ENCODE measurements around the gene SPX. TPM values are rescaled to one million over a fixed set of nuclear protein-coding genes. Genes with fewer than 3 reads are reported as not detected.

SPX gene
- total RNA-seq = 2.1 to 4.4 TPM (median 2.6 TPM) in 3 replicates
- long read RNA-seq, partial matches to known transcripts = 0 of 5 reads
- long read RNA-seq, other reads (novel, unspliced or antisense) = 2 of 5 reads

DNA sequence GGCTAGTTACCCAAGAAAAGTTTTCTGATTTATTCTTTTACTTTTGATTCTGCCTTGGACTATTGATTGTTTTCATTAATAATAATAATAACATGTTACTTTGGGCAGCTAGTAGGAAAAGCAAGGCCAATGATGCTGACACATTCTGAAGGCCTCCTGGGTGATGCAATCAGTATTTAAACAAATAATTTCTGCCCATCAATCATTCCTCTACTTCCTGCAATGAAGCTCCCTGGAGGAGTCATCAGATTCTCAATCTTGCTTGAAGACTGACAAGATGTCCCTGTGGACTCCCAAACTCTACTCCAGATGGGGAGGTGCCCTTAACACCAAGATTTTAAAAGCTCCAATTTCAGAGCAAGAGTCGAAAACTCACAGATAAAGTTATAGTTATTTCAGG lies at the start of gene SPX:
TSS of gene SPX (plus strand) at position 244 of the 400 bp plus-strand sequence. CDS start 177 bp downstream, outside the sequence.
- peak within 1 kb of the TSS; percentile 65 for H3K27ac Mint-ChIP-seq (ENCODE audit: unreplicated experiment)

GRCh38 chr12:21476949-21477348 lies 49.1 kb upstream of the SPX start:
- peak overlapping the region; percentile 82 for H3K27ac Mint-ChIP-seq (ENCODE audit: unreplicated experiment)
- DNase-seq (ENCODE audit: low spot score) = no peak
- peaks cover 8% of the 10 kb centered on the region for H3K4me1 Mint-ChIP-seq (ENCODE audit: low read depth)
- no peaks in the 10 kb centered on the region for H3K27me3 Mint-ChIP-seq (ENCODE audit: low read depth)
- no peaks in the 10 kb centered on the region for H3K9me3 Mint-ChIP-seq (ENCODE audit: low read depth)
- no peak overlapping the region for H3K4me3 Mint-ChIP-seq (ENCODE audit: unreplicated experiment)
- no peak for TF ChIP-seq CTCF (IDR thresholded peaks at IDR 0.05)
- peaks cover 20% of the 10 kb centered on the region for H3K36me3 Mint-ChIP-seq (ENCODE audit: low read depth)

More for the DNA sequence above, at the start of gene SPX:
- Mint-ChIP-seq H3K4me1 (ENCODE audit: low read depth) (peaks cover 28% of the 10 kb centered on the region), H3K9me3 (ENCODE audit: low read depth) (peaks cover 7% of the 10 kb centered on the region), H3K27me3 (ENCODE audit: low read depth) (no peaks in the 10 kb centered on the region), H3K4me3 (ENCODE audit: unreplicated experiment) (peak within 1 kb of the TSS; percentile 74), H3K36me3 (ENCODE audit: low read depth) (no peaks in the 10 kb centered on the region)
- TF ChIP-seq CTCF (IDR thresholded peaks at IDR 0.05) = no peak
- DNase-seq (ENCODE audit: low spot score) = no peak

DNA sequence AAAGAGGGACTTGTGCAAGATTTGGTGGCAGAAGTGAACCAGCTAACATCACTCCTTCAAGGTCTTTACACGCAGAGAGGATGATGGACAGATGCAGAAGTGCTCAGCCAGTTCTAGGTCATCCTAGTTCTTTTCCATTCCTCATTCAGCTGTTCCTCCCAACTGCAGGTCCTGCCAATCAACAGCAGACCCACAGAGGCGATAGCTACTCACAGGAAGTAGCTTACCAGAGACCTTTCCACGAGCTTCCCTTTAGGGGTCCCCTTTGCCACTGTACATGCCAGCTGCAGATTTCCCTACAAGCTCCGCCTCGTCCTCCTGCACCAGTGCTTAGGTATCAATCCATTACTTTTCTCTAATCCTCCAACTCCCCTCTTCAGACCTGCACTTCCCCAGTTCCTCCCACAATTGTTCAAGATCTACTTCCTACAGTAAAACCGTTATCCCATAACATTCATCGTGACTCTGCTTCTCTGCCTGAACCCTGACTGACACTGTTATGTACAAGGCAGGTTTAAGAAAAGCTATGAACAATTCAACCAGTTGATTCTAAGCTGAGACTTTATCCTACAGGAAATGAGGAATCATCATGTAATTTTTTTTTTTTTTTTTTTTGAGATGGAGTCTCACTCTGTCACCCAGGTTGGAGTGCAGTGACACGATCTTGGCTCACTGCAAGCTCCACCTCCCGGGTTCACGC lies 47.2 kb upstream of the SPX start:
- no peak for DNase-seq (ENCODE audit: low spot score)
- no peak for TF ChIP-seq CTCF (IDR thresholded peaks at IDR 0.05)
- Mint-ChIP-seq H3K9me3 (ENCODE audit: low read depth) (no peaks in the 10 kb centered on the region), H3K4me3 (ENCODE audit: unreplicated experiment) (no peak overlapping the region), H3K4me1 (ENCODE audit: low read depth) (peaks cover 8% of the 10 kb centered on the region), H3K27ac (ENCODE audit: unreplicated experiment) (no peak overlapping the region), H3K27me3 (ENCODE audit: low read depth) (no peaks in the 10 kb centered on the region), H3K36me3 (ENCODE audit: low read depth) (peaks cover 16% of the 10 kb centered on the region)

DNA sequence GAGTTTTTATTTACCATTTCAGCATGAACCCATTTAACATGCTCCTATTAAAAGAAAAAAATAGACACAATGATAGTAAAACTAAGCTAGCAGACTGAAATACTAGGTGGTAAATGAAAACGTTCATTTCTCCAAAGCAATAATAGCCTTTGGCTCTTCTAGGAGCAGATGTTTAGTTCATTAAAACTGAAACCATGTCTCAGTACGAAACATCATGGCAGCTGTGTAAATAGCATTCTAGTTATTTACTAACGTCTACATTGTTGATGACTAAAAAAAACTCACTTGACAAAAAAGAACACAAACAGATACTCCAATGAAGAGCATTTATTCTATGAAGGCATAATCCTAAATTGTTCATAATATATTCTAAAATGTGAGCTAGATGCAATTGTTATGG lies 42.6 kb upstream of the SPX start:
- H3K27ac Mint-ChIP-seq (ENCODE audit: unreplicated experiment) = no peak overlapping the region
- no peaks in the 10 kb centered on the region for H3K9me3 Mint-ChIP-seq (ENCODE audit: low read depth)
- H3K4me3 Mint-ChIP-seq (ENCODE audit: unreplicated experiment) = no peak overlapping the region
- DNase-seq (ENCODE audit: low spot score) = no peak
- no peaks in the 10 kb centered on the region for H3K4me1 Mint-ChIP-seq (ENCODE audit: low read depth)
- H3K36me3 Mint-ChIP-seq (ENCODE audit: low read depth) = peaks cover 11% of the 10 kb centered on the region
- H3K27me3 Mint-ChIP-seq (ENCODE audit: low read depth) = no peaks in the 10 kb centered on the region
- TF ChIP-seq CTCF (IDR thresholded peaks at IDR 0.05) = no peak

DNA sequence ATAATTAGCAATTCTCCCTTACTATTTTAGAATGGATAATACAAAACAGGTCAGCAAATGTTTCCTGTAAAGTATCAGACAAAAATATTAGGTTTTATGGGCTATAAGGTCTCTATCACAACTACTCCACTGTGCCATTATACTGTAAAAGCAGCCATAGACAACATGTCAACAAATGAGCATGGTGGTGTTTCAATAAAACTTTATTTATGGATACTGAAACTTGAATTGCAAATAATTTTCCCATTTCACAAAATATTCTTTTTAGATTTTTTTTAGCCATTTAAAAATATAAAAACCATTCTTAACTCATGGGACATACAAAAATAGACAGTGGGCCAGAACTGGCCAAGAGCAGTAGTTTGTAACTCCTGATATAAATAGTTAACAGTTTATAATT lies 40.1 kb upstream of the SPX start:
- Mint-ChIP-seq H3K27ac (ENCODE audit: unreplicated experiment) (no peak overlapping the region), H3K4me3 (ENCODE audit: unreplicated experiment) (no peak overlapping the region), H3K27me3 (ENCODE audit: low read depth) (no peaks in the 10 kb centered on the region), H3K36me3 (ENCODE audit: low read depth) (peaks cover 23% of the 10 kb centered on the region), H3K9me3 (ENCODE audit: low read depth) (no peaks in the 10 kb centered on the region), H3K4me1 (ENCODE audit: low read depth) (no peaks in the 10 kb centered on the region)
- no peak for TF ChIP-seq CTCF (IDR thresholded peaks at IDR 0.05)
- DNase-seq (ENCODE audit: low spot score) = no peak
